Progenitor cell of endocrine pancreas (in vitro differentiated cells): ENCODE results near the gene BCAS3. TPM values are rescaled to one million over a fixed set of nuclear protein-coding genes. Genes with fewer than 3 reads are reported as not detected.

ENCODE experiments used
- DNase-seq: peaks from one replicate; pipeline ENCODE4 v3.0.0; 2021; ENCODE audit warnings: low spot score; ENCODE audit not compliant: unreplicated experiment
- H3K27ac Mint-ChIP-seq: 2 replicates; pipeline ENCODE4 v1.8.0; 2021; ENCODE audit warnings: mild to moderate bottlenecking, moderate library complexity, mixed read lengths
- H3K27me3 Mint-ChIP-seq: 2 replicates; pipeline ENCODE4 v1.8.0; 2021; ENCODE audit warnings: mixed read lengths
- H3K36me3 Mint-ChIP-seq: 2 replicates; pipeline ENCODE4 v1.8.0; 2022; ENCODE audit warnings: mixed read lengths; ENCODE audit not compliant: insufficient read depth
- H3K4me1 Mint-ChIP-seq: 2 replicates; pipeline ENCODE4 v1.8.0; 2021; ENCODE audit warnings: low read depth, mixed read lengths
- H3K4me3 Mint-ChIP-seq: 2 replicates; pipeline ENCODE4 v1.8.0; 2021; ENCODE audit warnings: low read depth, mild to moderate bottlenecking, moderate library complexity, mixed read lengths
- H3K9me3 Mint-ChIP-seq: 2 replicates; pipeline ENCODE4 v1.8.0; 2021; ENCODE audit warnings: low read depth, mixed read lengths
- CTCF ChIP-seq: fragments of 200-600 bp; sonication (generic); IDR thresholded peaks from one replicate; pipeline ENCODE4 v1.5.0; 2021; ENCODE audit warnings: antibody characterized with exemption, mild to moderate bottlenecking; ENCODE audit not compliant: unreplicated experiment
- total RNA-seq: library from RNA; stranded (reverse); gene quantifications from 2 replicates; pipeline ENCODE4 v1.2.1, GENCODE V29; 2021

The BCAS3 gene
- total RNA-seq, 1 donor from 2014 or later: 36.1 TPM

GRCh38 chr17:61009663-61010062 lies 332.0 kb downstream of the BCAS3 start:
- Mint-ChIP-seq H3K36me3 (peaks cover 2% of the 10 kb centered on the region), H3K27me3 (peaks cover 17% of the 10 kb centered on the region), H3K4me1 (peaks cover 15% of the 10 kb centered on the region), H3K9me3 (no peaks in the 10 kb centered on the region), H3K27ac (no peak overlapping the region), H3K4me3 (no peak overlapping the region)
- no peak for TF ChIP-seq CTCF
- no peak for DNase-seq

- peaks cover 15% of the 10 kb centered on the region for H3K4me1 Mint-ChIP-seq
- TF ChIP-seq CTCF: no peak
- DNase-seq: no peak
- H3K9me3 Mint-ChIP-seq: no peaks in the 10 kb centered on the region
- peaks cover 2% of the 10 kb centered on the region for H3K36me3 Mint-ChIP-seq
- peaks cover 17% of the 10 kb centered on the region for H3K27me3 Mint-ChIP-seq
- no peak overlapping the region for H3K27ac Mint-ChIP-seq
- no peak overlapping the region for H3K4me3 Mint-ChIP-seq
These were observed 333.1 kb downstream of the BCAS3 start for GRCh38 chr17:61010661-61011170.

- TF ChIP-seq CTCF: no peak
- no peak overlapping the region for H3K4me3 Mint-ChIP-seq
- peaks cover 15% of the 10 kb centered on the region for H3K4me1 Mint-ChIP-seq
- no peaks in the 10 kb centered on the region for H3K9me3 Mint-ChIP-seq
- H3K36me3 Mint-ChIP-seq: peaks cover 2% of the 10 kb centered on the region
- DNase-seq: no peak
- peaks cover 17% of the 10 kb centered on the region for H3K27me3 Mint-ChIP-seq
- no peak overlapping the region for H3K27ac Mint-ChIP-seq
These were observed 333.6 kb downstream of the BCAS3 start for GRCh38 chr17:61011251-61011650.

GRCh38 chr17:61015966-61016365 lies 338.3 kb downstream of the BCAS3 start:
- H3K4me3 Mint-ChIP-seq: no peak overlapping the region
- peaks cover 7% of the 10 kb centered on the region for H3K27me3 Mint-ChIP-seq
- peaks cover 10% of the 10 kb centered on the region for H3K4me1 Mint-ChIP-seq
- peaks cover 2% of the 10 kb centered on the region for H3K36me3 Mint-ChIP-seq
- TF ChIP-seq CTCF: no peak
- DNase-seq: no peak
- no peak overlapping the region for H3K27ac Mint-ChIP-seq
- H3K9me3 Mint-ChIP-seq: no peaks in the 10 kb centered on the region

GRCh38 chr17:61017317-61018006 lies 339.8 kb downstream of the BCAS3 start:
- no peak for TF ChIP-seq CTCF
- Mint-ChIP-seq H3K36me3 (peaks cover 2% of the 10 kb centered on the region), H3K4me3 (no peak overlapping the region), H3K4me1 (peaks cover 10% of the 10 kb centered on the region), H3K27me3 (peaks cover 5% of the 10 kb centered on the region), H3K27ac (no peak overlapping the region), H3K9me3 (no peaks in the 10 kb centered on the region)
- DNase-seq: no peak
